H1 (cell line): ENCODE results near the gene OMG. TPM values are rescaled to one million over a fixed set of nuclear protein-coding genes. Genes with fewer than 3 reads are reported as not detected.

Source experiments
- CTCF ChIA-PET: fragments of 300-600 bp; sonication (Branson Sonifier 250); formaldehyde crosslinking; loops from one replicate; lab custom pipeline; 2021; ENCODE audit not compliant: partially characterized antibody; lab: Charles Lee
- POLR2A ChIA-PET: fragments of 300-600 bp; sonication (Branson Sonifier 250); formaldehyde crosslinking; loops from one replicate; lab custom pipeline; 2021; ENCODE audit warnings: inconsistent platforms; ENCODE audit not compliant: partially characterized antibody; lab: Charles Lee
- DNase-seq, 2 experiments: peaks; one replicate each; pipeline versions ENCODE4 v3.0.0 to v3.0.0-alpha.2; 2010 to 2022; ENCODE audit warnings: low spot score in 2 of 2, low read depth in 1 of 2, mixed read lengths in 1 of 2
- FAIRE-seq: peaks from 2 replicates; lab custom pipeline; 2011; peaks lifted over from hg19 to GRCh38; lab: Jason Lieb, UNC
- H2AFZ ChIP-seq: 2 replicates; pipeline ENCODE4 v1.8.1; 2012; ENCODE audit warnings: low read length, inconsistent platforms
- H2AK5ac ChIP-seq: 2 replicates; pipeline ENCODE4 v1.6.1; 2013; ENCODE audit warnings: low read depth, low read length
- H2BK120ac ChIP-seq: replicated peaks from 2 replicates; pipeline ENCODE3; 2013; ENCODE audit warnings: low read depth, low read length, inconsistent platforms
- H2BK12ac ChIP-seq: 2 replicates; pipeline ENCODE4 v1.6.1; 2013; ENCODE audit warnings: low read depth, low read length
- H2BK15ac ChIP-seq: 2 replicates; pipeline ENCODE4 v1.6.1; 2013; ENCODE audit warnings: low read length
- H2BK20ac ChIP-seq: 2 replicates; pipeline ENCODE4 v1.6.1; 2013; ENCODE audit warnings: low read length
- H2BK5ac ChIP-seq: 2 replicates; pipeline ENCODE4 v1.6.1; 2013; ENCODE audit warnings: low read depth, low read length
- H3K14ac ChIP-seq: 2 replicates; pipeline ENCODE4 v1.6.1; 2013; ENCODE audit warnings: inconsistent platforms; ENCODE audit not compliant: insufficient read length
- H3K18ac ChIP-seq: 2 replicates; pipeline ENCODE4 v1.6.1; 2013; ENCODE audit warnings: low read length; ENCODE audit errors: extremely low read depth
- H3K23ac ChIP-seq: 2 replicates; pipeline ENCODE4 v1.6.1; 2013; ENCODE audit warnings: inconsistent platforms; ENCODE audit not compliant: insufficient read length
- H3K23me2 ChIP-seq: 2 replicates; pipeline ENCODE4 v1.6.1; 2013; ENCODE audit warnings: low read depth, low read length
- H3K27ac ChIP-seq: 2 replicates; pipeline ENCODE4 v1.6.1; 2011; ENCODE audit warnings: low read depth, low read length, inconsistent platforms
- H3K27me3 ChIP-seq, 4 experiments: replicated peaks in 1 of 4; 1 replicate in 1 of 4; 2 replicates in 3 of 4; pipeline versions ENCODE4 v1.6.1 to v1.8.1; 2011 to 2013; ENCODE audit warnings: low read length in 3 of 4, mild to moderate bottlenecking in 3 of 4, inconsistent platforms in 2 of 4, mixed read lengths in 2 of 4, moderate library complexity in 1 of 4; ENCODE audit not compliant: control insufficient read depth in 3 of 4, insufficient read depth in 3 of 4; ENCODE audit errors: extremely low read depth in 1 of 4
- H3K36me3 ChIP-seq, 4 experiments: 2 replicates each; pipeline versions ENCODE4 v1.6.1 to v1.8.1; 2011 to 2013; ENCODE audit warnings: mild to moderate bottlenecking in 4 of 4, low read length in 3 of 4, moderate library complexity in 2 of 4, control low read depth in 1 of 4, inconsistent platforms in 1 of 4; ENCODE audit not compliant: insufficient read depth in 4 of 4, control insufficient read depth in 2 of 4
- H3K4ac ChIP-seq: replicated peaks from 2 replicates; pipeline ENCODE3; 2013; ENCODE audit warnings: low read length, low read depth, mixed read lengths, inconsistent platforms; ENCODE audit not compliant: insufficient read length
- H3K4me1 ChIP-seq, 4 experiments: replicated peaks in 1 of 4; 1 replicate in 1 of 4; 2 replicates in 3 of 4; pipeline versions ENCODE4 v1.6.1 to v1.8.1; 2011 to 2013; ENCODE audit warnings: low read length in 3 of 4, inconsistent platforms in 2 of 4, mixed read lengths in 1 of 4; ENCODE audit not compliant: insufficient read depth in 4 of 4, control insufficient read depth in 3 of 4
- H3K4me2 ChIP-seq, 2 experiments: 2 replicates each; pipeline versions ENCODE4 v1.6.1 to v1.8.1; 2011 to 2013; ENCODE audit warnings: low read depth in 2 of 2, low read length in 2 of 2, control low read depth in 1 of 2, inconsistent platforms in 1 of 2, mild to moderate bottlenecking in 1 of 2; ENCODE audit not compliant: insufficient read depth in 1 of 2
- H3K4me3 ChIP-seq, 4 experiments: fragments of 200-600, 300-600 bp in 1 of 4; sonication (generic), shearing (Covaris generic), sonication (Bioruptor Twin) in 1 of 4; 2 replicates each; pipeline versions ENCODE4 v1.5.1 to v1.8.1; 2011 to 2016; ENCODE audit warnings: low read length in 4 of 4, low read depth in 3 of 4, control low read depth in 2 of 4, inconsistent platforms in 2 of 4, mild to moderate bottlenecking in 2 of 4, mixed read lengths in 1 of 4, moderate library complexity in 1 of 4; ENCODE audit not compliant: insufficient read depth in 2 of 4; ENCODE audit errors: extremely low read depth in 1 of 4
- H3K56ac ChIP-seq: replicated peaks from 2 replicates; pipeline ENCODE3; 2013; ENCODE audit warnings: low read depth, mild to moderate bottlenecking, mixed read lengths, low read length, inconsistent platforms; ENCODE audit not compliant: insufficient read length
- H3K79me1 ChIP-seq: 2 replicates; pipeline ENCODE4 v1.6.1; 2013; ENCODE audit warnings: low read depth, low read length, control low read depth
- H3K79me2 ChIP-seq, 2 experiments: 2 replicates each; pipeline versions ENCODE4 v1.6.1 to v1.8.1; 2012 to 2013; ENCODE audit warnings: low read length in 2 of 2, mild to moderate bottlenecking in 2 of 2, inconsistent platforms in 1 of 2; ENCODE audit not compliant: insufficient read depth in 2 of 2, control insufficient read depth in 1 of 2
- H3K9ac ChIP-seq, 4 experiments: replicated peaks in 1 of 4; 1 replicate in 1 of 4; 2 replicates in 3 of 4; pipeline versions ENCODE4 v1.6.1 to v1.8.1; 2011 to 2013; ENCODE audit warnings: low read depth in 3 of 4, low read length in 3 of 4, control low read depth in 2 of 4, mild to moderate bottlenecking in 2 of 4, moderate library complexity in 2 of 4, inconsistent platforms in 1 of 4; ENCODE audit errors: extremely low read depth in 1 of 4
- H3K9me3 ChIP-seq, 2 experiments: 2 replicates each; pipeline versions ENCODE4 v1.6.1 to v1.8.1; 2012 to 2013; ENCODE audit warnings: mild to moderate bottlenecking in 2 of 2, moderate library complexity in 2 of 2, control low read depth in 1 of 2, inconsistent platforms in 1 of 2, low read depth in 1 of 2, low read length in 1 of 2, mixed read lengths in 1 of 2; ENCODE audit not compliant: insufficient read depth in 2 of 2
- H4K20me1 ChIP-seq, 2 experiments: replicated peaks in 1 of 2; 2 replicates each; pipeline versions ENCODE3 to v1.8.1; 2011 to 2013; ENCODE audit warnings: inconsistent platforms in 2 of 2, low read length in 2 of 2, mild to moderate bottlenecking in 1 of 2; ENCODE audit not compliant: insufficient read depth in 2 of 2, control insufficient read depth in 1 of 2
- H4K5ac ChIP-seq: 2 replicates; pipeline ENCODE4 v1.6.1; 2013; ENCODE audit warnings: low read length, low read depth, mixed read lengths, inconsistent platforms; ENCODE audit not compliant: insufficient read length
- H4K8ac ChIP-seq: 2 replicates; pipeline ENCODE4 v1.8.0; 2013; ENCODE audit warnings: mild to moderate bottlenecking, moderate library complexity, low read length, inconsistent platforms; ENCODE audit not compliant: insufficient read depth; ENCODE audit errors: extremely low read depth
- H4K91ac ChIP-seq: replicated peaks from 2 replicates; pipeline ENCODE3; 2013; ENCODE audit warnings: low read length, mixed read lengths, inconsistent platforms; ENCODE audit not compliant: insufficient read length
- EP300 ChIP-seq, 2 experiments: IDR thresholded peaks; 1 replicate in 1 of 2; 2 replicates in 1 of 2; pipeline ENCODE4 v1.6.1; 2011 to 2012; ENCODE audit warnings: low read depth in 2 of 2, low read length in 2 of 2, mild to moderate bottlenecking in 2 of 2, borderline replicate concordance in 1 of 2, inconsistent platforms in 1 of 2, moderate library complexity in 1 of 2
- FOSL1 ChIP-seq: IDR thresholded peaks from 2 replicates; pipeline ENCODE4 v1.6.1; 2011; ENCODE audit warnings: mild to moderate bottlenecking, low read depth, low read length, moderate library complexity; ENCODE audit not compliant: insufficient read depth
- JUN ChIP-seq: IDR thresholded peaks from 2 replicates; pipeline ENCODE4 v1.6.1; 2011; ENCODE audit warnings: low read depth, mild to moderate bottlenecking, improper control_type of control experiment, low read length
- POLR2AphosphoS5 ChIP-seq: IDR thresholded peaks from 2 replicates; pipeline ENCODE4 v1.6.1; 2011; ENCODE audit warnings: low read depth, low read length
- RFX5 ChIP-seq: IDR thresholded peaks from 2 replicates; pipeline ENCODE4 v1.6.1; 2011; ENCODE audit warnings: low read depth, low read length, improper control_type of control experiment, borderline replicate concordance
- polyA plus RNA-seq, 7 experiments: library from polyadenylated mRNA; depleted of rRNA in 3 of 7; stranded (reverse) in 5 of 7; unstranded in 2 of 7; fragments of >200 nt in 5 of 7; fragments of 200-250 nt in 2 of 7; gene quantifications; 1 replicate in 5 of 7; 2 replicates in 1 of 7; 4 replicates in 1 of 7; pipeline versions ENCODE4 v1.2.1 to v1.2.3, GENCODE V29; 2011 to 2013; ENCODE audit warnings: missing spikeins in 2 of 7, mixed read lengths in 2 of 7
- total RNA-seq: library from RNA; stranded (reverse); fragmentation: NEBNext Ultra II Directional; extraction: Animal tissue kit (Norgen Biotek cat#: 25700); gene quantifications from 2 replicates; pipeline ENCODE4 v1.2.1, GENCODE V29; 2021

OMG gene
- total and polyA plus RNA-seq, 2 of the 8 experiments (the other 6 are each of a cell fraction or from before 2014, with no cell fraction given), result not detected

DNA sequence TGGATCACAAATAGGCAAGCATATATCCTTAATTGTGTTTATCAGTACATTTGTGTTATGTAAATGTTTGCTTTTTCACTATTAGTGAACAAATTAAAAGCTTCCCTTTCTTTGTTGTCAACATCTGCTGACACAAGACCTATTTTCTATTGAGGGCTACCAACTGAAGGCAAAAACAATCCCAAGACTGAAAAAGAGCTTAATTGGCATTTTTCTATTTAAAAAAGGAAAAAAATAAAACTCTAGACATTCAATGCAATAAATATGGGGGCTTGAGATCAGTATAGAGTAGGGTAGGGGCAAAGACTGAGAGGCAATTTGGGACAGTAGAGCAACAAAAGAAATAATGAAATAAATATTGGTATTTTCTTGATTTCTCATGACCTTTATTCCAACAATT is 24.2 kb downstream of the OMG start:
- Histone ChIP-seq H3K27me3 (peaks cover 0 to 1% (median 0%) of the 10 kb centered on the region in 4 experiments; a peak in 1 of 7 replicates), H3K23me2 (no peaks in the 10 kb centered on the region), H3K4me1 (peaks cover 0 to 4% (median 1%) of the 10 kb centered on the region in 4 experiments; a peak in 4 of 7 replicates), H4K5ac (no peak overlapping the region), H3K14ac (no peak overlapping the region), H2BK120ac (no peak overlapping the region), H3K18ac (no peak overlapping the region), H3K79me1 (no peaks in the 10 kb centered on the region), H3K9me3 (no peaks in the 10 kb centered on the region), H3K27ac (no peak overlapping the region), H3K9ac (no peak overlapping the region), H2BK5ac (no peak overlapping the region), H3K23ac (no peak overlapping the region), H2BK15ac (no peak overlapping the region), H3K4me3 (no peak overlapping the region), H2AK5ac (no peak overlapping the region), H2BK20ac (no peak overlapping the region), H4K8ac (no peak overlapping the region), H4K91ac (no peak overlapping the region), H2BK12ac (no peak overlapping the region), H2AFZ (no peak overlapping the region), H3K4ac (no peak overlapping the region), H3K79me2 (no peaks in the 10 kb centered on the region), H3K4me2 (no peak overlapping the region), H4K20me1 (no peaks in the 10 kb centered on the region), H3K36me3 (0 out of 8 replicates have a peak, but pooled peaks cover 0 to 6% (median 1%) of the 10 kb centered on the region in 4 experiments), H3K56ac (no peak overlapping the region)
- ChIA-PET CTCF (no interaction called here), POLR2A (no interaction called here)
- FAIRE-seq, result no peak
- DNase-seq, result no peak
- TF ChIP-seq FOSL1 (no peak), RFX5 (no peak), POLR2AphosphoS5 (no peak), EP300 (IDR thresholded peaks at IDR 0.05; ENCODE audit: borderline replicate concordance in 1 of 2, low read depth in 2 of 2, low read length in 2 of 2) (no peak), JUN (no peak)
